Vagina (tissue), 2 donors: ENCODE data around the gene COG1. TPM values are rescaled to one million over a fixed set of nuclear protein-coding genes. Genes with fewer than 3 reads are reported as not detected.

Experiments used
- DNase-seq, 2 donors: peaks; one replicate each; pipeline ENCODE4 v3.0.0-alpha.2; 2017; ENCODE audit errors: extremely low spot score in 2 of 2
- H3K27ac ChIP-seq: fragments of 200-600 bp; sonication (generic); one replicate; pipeline ENCODE4 v1.5.1; 2019
- H3K27me3 ChIP-seq: fragments of 200-600 bp; sonication (generic); one replicate; pipeline ENCODE4 v1.5.1; 2019
- H3K36me3 ChIP-seq, 2 donors: fragments of 200-600 bp; sonication (generic); one replicate each; pipeline ENCODE4 v1.5.1; 2017 to 2019
- H3K4me1 ChIP-seq: fragments of 200-600 bp; sonication (generic); one replicate; pipeline ENCODE4 v1.5.1; 2019
- H3K4me3 ChIP-seq, 2 donors: fragments of 200-600 bp; sonication (generic); 1 replicate in 1 of 2; 2 replicates in 1 of 2; pipeline ENCODE4 v1.5.1; 2016 to 2019
- H3K9me3 ChIP-seq: fragments of 200-600 bp; sonication (generic); one replicate; pipeline ENCODE4 v1.5.1; 2019
- POLR2A ChIP-seq, 2 donors: fragments of 450-650 bp; IDR thresholded peaks; one replicate each; pipeline ENCODE4 v1.6.1; 2017; ENCODE audit warnings: antibody characterized with exemption in 2 of 2, mild to moderate bottlenecking in 2 of 2, moderate library complexity in 2 of 2
- POLR2AphosphoS5 ChIP-seq, 2 donors: sonication (generic); formaldehyde crosslinking; IDR thresholded peaks; one replicate each; pipeline ENCODE4 v1.9.0; 2017; ENCODE audit warnings: antibody characterized with exemption in 2 of 2, mild to moderate bottlenecking in 2 of 2, low read depth in 1 of 2; ENCODE audit not compliant: insufficient read depth in 1 of 2
- intact Hi-C: fragments of 100-400 bp; cut with DNase I; formaldehyde crosslinking; loops from one replicate; pipeline ENCODE4 v1.15.1; 2023
- total RNA-seq: library from RNA; depleted of rRNA; stranded (reverse); fragments of >200 nt; gene quantifications from one replicate; pipeline ENCODE4 v1.2.3, GENCODE V29; 2016
- TF ChIP-seq, protein P1 (sequence below), 3 experiments: fragments of 450-650 bp in 2 of 3; fragments of 200-600 bp in 1 of 3; sonication (generic) in 1 of 3; IDR thresholded peaks; one replicate each; pipeline ENCODE4 v1.5.1; 2017 to 2019; ENCODE audit warnings: antibody characterized with exemption in 3 of 3, mild to moderate bottlenecking in 2 of 3, moderate library complexity in 2 of 3

Gene COG1
- total RNA-seq, 1 donor from 2014 or later, result 30.9 TPM

- no peak for DNase-seq
- intact Hi-C loops, result no loop called here
These were observed 21.2 kb downstream of the COG1 start for GRCh38 chr17:73214008-73214407.

GRCh38 chr17:73214851-73215250 lies 22.0 kb downstream of the COG1 start:
- Histone ChIP-seq H3K27me3 (no peaks in the 10 kb centered on the region), H3K4me3 (no peak overlapping the region), H3K9me3 (no peaks in the 10 kb centered on the region), H3K27ac (no peak overlapping the region), H3K36me3 (peaks cover 0 to 6% of the 10 kb centered on the region in 2 donors), H3K4me1 (no peaks in the 10 kb centered on the region)
- intact Hi-C loops, result no loop called here
- TF ChIP-seq POLR2A (IDR thresholded peaks at IDR 0.05), result no peak
- TF ChIP-seq, protein P1, sequence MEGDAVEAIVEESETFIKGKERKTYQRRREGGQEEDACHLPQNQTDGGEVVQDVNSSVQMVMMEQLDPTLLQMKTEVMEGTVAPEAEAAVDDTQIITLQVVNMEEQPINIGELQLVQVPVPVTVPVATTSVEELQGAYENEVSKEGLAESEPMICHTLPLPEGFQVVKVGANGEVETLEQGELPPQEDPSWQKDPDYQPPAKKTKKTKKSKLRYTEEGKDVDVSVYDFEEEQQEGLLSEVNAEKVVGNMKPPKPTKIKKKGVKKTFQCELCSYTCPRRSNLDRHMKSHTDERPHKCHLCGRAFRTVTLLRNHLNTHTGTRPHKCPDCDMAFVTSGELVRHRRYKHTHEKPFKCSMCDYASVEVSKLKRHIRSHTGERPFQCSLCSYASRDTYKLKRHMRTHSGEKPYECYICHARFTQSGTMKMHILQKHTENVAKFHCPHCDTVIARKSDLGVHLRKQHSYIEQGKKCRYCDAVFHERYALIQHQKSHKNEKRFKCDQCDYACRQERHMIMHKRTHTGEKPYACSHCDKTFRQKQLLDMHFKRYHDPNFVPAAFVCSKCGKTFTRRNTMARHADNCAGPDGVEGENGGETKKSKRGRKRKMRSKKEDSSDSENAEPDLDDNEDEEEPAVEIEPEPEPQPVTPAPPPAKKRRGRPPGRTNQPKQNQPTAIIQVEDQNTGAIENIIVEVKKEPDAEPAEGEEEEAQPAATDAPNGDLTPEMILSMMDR (IDR thresholded peaks at IDR 0.05), result no peak
- TF ChIP-seq POLR2AphosphoS5 (IDR thresholded peaks at IDR 0.05; ENCODE audit: insufficient read depth in 1 of 2, low read depth in 1 of 2), result no peak
- DNase-seq, result no peak

More at GRCh38 chr17:73214008-73214407, 21.2 kb downstream of the COG1 start:
- Histone ChIP-seq H3K36me3 (peaks cover 0 to 15% of the 10 kb centered on the region in 2 donors), H3K4me3 (no peak overlapping the region), H3K27ac (no peak overlapping the region), H3K9me3 (no peaks in the 10 kb centered on the region), H3K4me1 (no peaks in the 10 kb centered on the region), H3K27me3 (no peaks in the 10 kb centered on the region)
- TF ChIP-seq POLR2AphosphoS5 (IDR thresholded peaks at IDR 0.05; ENCODE audit: insufficient read depth in 1 of 2, low read depth in 1 of 2) (no peak), POLR2A (IDR thresholded peaks at IDR 0.05) (no peak)
- TF ChIP-seq, protein P1 (IDR thresholded peaks at IDR 0.05), result no peak

GRCh38 chr17:73215447-73215846 lies 22.6 kb downstream of the COG1 start:
- Histone ChIP-seq H3K4me3 (no peak overlapping the region), H3K27ac (no peak overlapping the region), H3K27me3 (no peaks in the 10 kb centered on the region), H3K36me3 (peaks cover 0 to 6% of the 10 kb centered on the region in 2 donors), H3K9me3 (no peaks in the 10 kb centered on the region), H3K4me1 (no peaks in the 10 kb centered on the region)
- intact Hi-C loops, result no loop called here
- no peak for DNase-seq
- no peak for TF ChIP-seq POLR2AphosphoS5 (IDR thresholded peaks at IDR 0.05; ENCODE audit: insufficient read depth in 1 of 2, low read depth in 1 of 2)
- TF ChIP-seq POLR2A (IDR thresholded peaks at IDR 0.05), result no peak
- TF ChIP-seq, protein P1 (IDR thresholded peaks at IDR 0.05), result no peak

- no peak for DNase-seq
- Histone ChIP-seq H3K9me3 (no peaks in the 10 kb centered on the region), H3K4me3 (no peak overlapping the region), H3K27ac (no peak overlapping the region), H3K27me3 (no peaks in the 10 kb centered on the region), H3K36me3 (no peaks in the 10 kb centered on the region), H3K4me1 (peaks cover 28% of the 10 kb centered on the region)
- intact Hi-C loops, result no loop called here
- TF ChIP-seq, protein P1 (IDR thresholded peaks at IDR 0.05), result no peak
- TF ChIP-seq POLR2A (IDR thresholded peaks at IDR 0.05), result no peak
- TF ChIP-seq POLR2AphosphoS5 (IDR thresholded peaks at IDR 0.05; ENCODE audit: insufficient read depth in 1 of 2, low read depth in 1 of 2), result no peak
These were observed 30.9 kb downstream of the COG1 start for GRCh38 chr17:73223626-73224230.

DNA sequence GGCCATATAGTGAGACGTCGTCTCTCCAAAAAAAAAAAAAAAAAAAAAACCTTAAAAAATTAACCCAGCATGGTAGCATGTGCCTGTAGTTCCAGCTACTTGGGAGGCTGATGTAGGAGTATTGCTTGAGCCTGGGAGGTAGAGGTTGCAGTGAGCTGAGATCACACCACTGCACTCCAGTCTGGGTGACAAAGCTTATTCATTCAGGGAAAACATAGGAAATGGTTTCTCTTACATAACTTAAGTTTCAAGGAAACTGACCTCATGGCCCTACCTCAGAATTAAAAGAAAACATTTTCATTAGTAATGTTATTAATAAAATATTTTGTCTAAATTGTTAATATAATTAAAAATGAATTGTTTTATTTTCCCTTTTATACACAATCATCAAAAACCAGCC lies 31.4 kb downstream of the COG1 start:
- Histone ChIP-seq H3K36me3 (no peaks in the 10 kb centered on the region), H3K27me3 (no peaks in the 10 kb centered on the region), H3K9me3 (no peaks in the 10 kb centered on the region), H3K4me1 (peaks cover 33% of the 10 kb centered on the region), H3K27ac (no peak overlapping the region), H3K4me3 (no peak overlapping the region)
- intact Hi-C loops, result no loop called here
- TF ChIP-seq, protein P1 (IDR thresholded peaks at IDR 0.05), result no peak
- no peak for TF ChIP-seq POLR2AphosphoS5 (IDR thresholded peaks at IDR 0.05; ENCODE audit: insufficient read depth in 1 of 2, low read depth in 1 of 2)
- TF ChIP-seq POLR2A (IDR thresholded peaks at IDR 0.05), result no peak
- no peak for DNase-seq
